Endodermal cell (in vitro differentiated cells): ENCODE results near the gene NUP210. TPM values are rescaled to one million over a fixed set of nuclear protein-coding genes. Genes with fewer than 3 reads are reported as not detected.

ENCODE experiments used
- DNase-seq: peaks from one replicate; pipeline ENCODE4 v3.0.0-alpha.2; 2017
- H3K27ac ChIP-seq: 2 replicates; pipeline ENCODE4 v1.5.1; 2013; ENCODE audit warnings: mild to moderate bottlenecking, low read depth, low read length, moderate library complexity
- H3K27me3 ChIP-seq: 2 replicates; pipeline ENCODE4 v1.6.1; 2013; ENCODE audit warnings: mild to moderate bottlenecking, low read length, moderate library complexity; ENCODE audit not compliant: insufficient read depth, control insufficient read depth, poor library complexity, severe bottlenecking
- H3K36me3 ChIP-seq: 2 replicates; pipeline ENCODE4 v1.7.0; 2013; ENCODE audit warnings: mild to moderate bottlenecking, low read length, moderate library complexity; ENCODE audit not compliant: control insufficient read depth, insufficient read depth
- H3K4me1 ChIP-seq: one replicate; pipeline ENCODE4 v1.7.0; 2013; ENCODE audit warnings: low read length; ENCODE audit not compliant: control insufficient read depth, insufficient read depth
- H3K4me3 ChIP-seq: 2 replicates; pipeline ENCODE4 v1.5.1; 2013; ENCODE audit warnings: mild to moderate bottlenecking, low read length, moderate library complexity
- H3K9ac ChIP-seq: 2 replicates; pipeline ENCODE4 v1.6.1; 2013; ENCODE audit warnings: mild to moderate bottlenecking, low read length, moderate library complexity; ENCODE audit not compliant: poor library complexity, severe bottlenecking; ENCODE audit errors: extremely low read depth
- H3K9me3 ChIP-seq: 2 replicates; pipeline ENCODE4 v1.6.1; 2013; ENCODE audit warnings: mild to moderate bottlenecking, low read length, moderate library complexity; ENCODE audit not compliant: control insufficient read depth
- H3K27ac Mint-ChIP-seq: 2 replicates; pipeline ENCODE4 v1.8.0; 2020; ENCODE audit warnings: mixed read lengths
- H3K27me3 Mint-ChIP-seq: 2 replicates; pipeline ENCODE4 v1.8.0; 2021; ENCODE audit warnings: mild to moderate bottlenecking, mixed read lengths; ENCODE audit not compliant: insufficient read depth
- H3K36me3 Mint-ChIP-seq: 2 replicates; pipeline ENCODE4 v1.8.0; 2020; ENCODE audit warnings: low read depth, mixed read lengths
- H3K4me1 Mint-ChIP-seq: 2 replicates; pipeline ENCODE4 v1.8.0; 2020; ENCODE audit warnings: mixed read lengths
- H3K4me3 Mint-ChIP-seq: 2 replicates; pipeline ENCODE4 v1.8.0; 2020; ENCODE audit warnings: mild to moderate bottlenecking, moderate library complexity, mixed read lengths
- H3K9me3 Mint-ChIP-seq: 2 replicates; pipeline ENCODE4 v1.8.0; 2020; ENCODE audit warnings: mild to moderate bottlenecking, mixed read lengths
- CTCF ChIP-seq: fragments of 200-600 bp; sonication (generic); conservative IDR thresholded peaks from 2 replicates; pipeline ENCODE4 v1.5.0; 2021; ENCODE audit warnings: antibody characterized with exemption, mild to moderate bottlenecking
- WGBS, 2 experiments: methylation state at CpG; one replicate each; pipeline versions ENCODE4 v1.1.5 to v1.1.7; 2013; ENCODE audit warnings: missing lambda C conversion rate in 2 of 2, mixed read lengths in 1 of 2; ENCODE audit not compliant: insufficient coverage in 1 of 2, insufficient read length in 1 of 2; 5-methylcytosine and 5-hydroxymethylcytosine counted together
- total RNA-seq, 2 donors: library from RNA; stranded (reverse); fragmentation: NEBNext Ultra II Directional in 1 of 2; extraction: Animal tissue kit (Norgen Biotek cat#: 25700) in 1 of 2; gene quantifications; 2 replicates in 1 of 2; 3 replicates in 1 of 2; pipeline ENCODE4 v1.2.1, GENCODE V29; 2021

NUP210 gene
- total RNA-seq, 2 donors from 2014 or later = 43.0 to 62.3 TPM

GRCh38 chr3:13280122-13280790 lies 139.9 kb downstream of the NUP210 start:
- no peak overlapping the region for H3K4me3 ChIP-seq
- Mint-ChIP-seq H3K36me3 (no peaks in the 10 kb centered on the region), H3K27me3 (peaks cover 25% of the 10 kb centered on the region), H3K27ac (no peak overlapping the region), H3K9me3 (peaks cover 16% of the 10 kb centered on the region), H3K4me3 (no peak overlapping the region), H3K4me1 (peaks cover 9% of the 10 kb centered on the region)
- no peak overlapping the region for H3K9ac ChIP-seq
- peaks cover 34% of the 10 kb centered on the region for H3K27me3 ChIP-seq
- H3K36me3 ChIP-seq = no peaks in the 10 kb centered on the region
- peaks cover 4% of the 10 kb centered on the region for H3K4me1 ChIP-seq
- TF ChIP-seq CTCF = no peak
- whole genome bisulfite sequencing, 2 experiments = 91 to 93% methylated on average over 4 to 8 of the region's 8 CpGs
- H3K27ac ChIP-seq = no peak overlapping the region
- peaks cover 9% of the 10 kb centered on the region for H3K9me3 ChIP-seq
- DNase-seq = no peak

- Histone ChIP-seq H3K4me1 (peaks cover 4% of the 10 kb centered on the region), H3K27ac (no peak overlapping the region), H3K9me3 (peaks cover 9% of the 10 kb centered on the region), H3K9ac (no peak overlapping the region), H3K4me3 (no peak overlapping the region), H3K27me3 (peaks cover 34% of the 10 kb centered on the region), H3K36me3 (no peaks in the 10 kb centered on the region)
- no peak for DNase-seq
- 89 to 95% methylated on average over 3 to 6 of the region's 6 CpGs for WGBS, 2 experiments
- H3K4me1 Mint-ChIP-seq = peaks cover 9% of the 10 kb centered on the region
- TF ChIP-seq CTCF = no peak
- no peak overlapping the region for H3K4me3 Mint-ChIP-seq
- no peak overlapping the region for H3K27ac Mint-ChIP-seq
- H3K36me3 Mint-ChIP-seq = no peaks in the 10 kb centered on the region
- H3K9me3 Mint-ChIP-seq = peaks cover 10% of the 10 kb centered on the region
- peaks cover 22% of the 10 kb centered on the region for H3K27me3 Mint-ChIP-seq
Observed at GRCh38 chr3:13279532-13279910, 140.6 kb downstream of the NUP210 start.

- DNase-seq = no peak
- Mint-ChIP-seq H3K27ac (no peak overlapping the region), H3K4me1 (peaks cover 9% of the 10 kb centered on the region), H3K27me3 (peaks cover 19% of the 10 kb centered on the region), H3K36me3 (no peaks in the 10 kb centered on the region), H3K9me3 (peaks cover 5% of the 10 kb centered on the region), H3K4me3 (no peak overlapping the region)
- Histone ChIP-seq H3K36me3 (no peaks in the 10 kb centered on the region), H3K27me3 (peaks cover 29% of the 10 kb centered on the region), H3K27ac (no peak overlapping the region), H3K9ac (no peak overlapping the region), H3K4me1 (peaks cover 4% of the 10 kb centered on the region), H3K4me3 (no peak overlapping the region), H3K9me3 (peaks cover 4% of the 10 kb centered on the region)
- TF ChIP-seq CTCF = no peak
- WGBS, 2 experiments = 94 to 96% methylated on average over 8 to 9 of the region's 9 CpGs
Observed at GRCh38 chr3:13278783-13279531, 141.2 kb downstream of the NUP210 start.
